Neural cell (in vitro differentiated cells): ENCODE results near the gene TXLNA. TPM values are rescaled to one million over a fixed set of nuclear protein-coding genes. Genes with fewer than 3 reads are reported as not detected.

ENCODE experiments used
- H2AFZ ChIP-seq: fragments of 200-600, 300-800 bp; sonication (generic), shearing (Covaris generic); 2 replicates; pipeline ENCODE4 v1.6.0; 2014; ENCODE audit warnings: low read depth, mild to moderate bottlenecking, antibody characterized with exemption, low read length, moderate library complexity
- H3F3A ChIP-seq: fragments of 200-600 bp; shearing (Covaris generic); 2 replicates; pipeline ENCODE4 v1.6.1; 2016; ENCODE audit warnings: mild to moderate bottlenecking, moderate library complexity, mixed read lengths, antibody characterized with exemption, low read length; ENCODE audit not compliant: insufficient read depth, poor library complexity, severe bottlenecking
- H3K27ac ChIP-seq: fragments of 200-600, 300-800 bp; sonication (generic), shearing (Covaris generic); 2 replicates; pipeline ENCODE4 v1.5.1; 2014; ENCODE audit warnings: mild to moderate bottlenecking, low read length, moderate library complexity
- H3K27me3 ChIP-seq: fragments of 300-800, 200-600 bp; sonication (generic), shearing (Covaris generic); 2 replicates; pipeline ENCODE4 v1.6.0; 2014; ENCODE audit warnings: mild to moderate bottlenecking, low read depth, low read length, moderate library complexity; ENCODE audit not compliant: insufficient read depth
- H3K36me3 ChIP-seq: fragments of 300-800, 200-600 bp; sonication (generic), shearing (Covaris generic); 2 replicates; pipeline ENCODE4 v1.5.1; 2014; ENCODE audit warnings: mild to moderate bottlenecking, antibody characterized with exemption, low read length, moderate library complexity; ENCODE audit not compliant: insufficient read depth
- H3K4me2 ChIP-seq: fragments of 300-800, 200-600 bp; sonication (generic), shearing (Covaris generic); 2 replicates; pipeline ENCODE4 v1.6.0; 2014; ENCODE audit warnings: mild to moderate bottlenecking, low read length
- H3K4me3 ChIP-seq: fragments of 300-800, 200-600 bp; sonication (generic), shearing (Covaris generic); 2 replicates; pipeline ENCODE4 v1.5.1; 2014; ENCODE audit warnings: mild to moderate bottlenecking, low read length, moderate library complexity
- H3K79me2 ChIP-seq: fragments of 200-600 bp; shearing (Covaris generic); replicated peaks from 2 replicates; pipeline ENCODE4 v1.6.0; 2014; ENCODE audit warnings: mild to moderate bottlenecking, low read length, moderate library complexity; ENCODE audit not compliant: insufficient read depth
- H3K9ac ChIP-seq: fragments of 300-800, 200-600 bp; sonication (generic), shearing (Covaris generic); 2 replicates; pipeline ENCODE4 v1.6.1; 2016; ENCODE audit warnings: mild to moderate bottlenecking, low read length, mixed read lengths
- H3K9me2 ChIP-seq: fragments of 200-600 bp; shearing (Covaris generic); 2 replicates; pipeline ENCODE4 v1.6.1; 2016; ENCODE audit warnings: mild to moderate bottlenecking, low read length, mixed read lengths; ENCODE audit not compliant: insufficient read depth
- H3K9me3 ChIP-seq: fragments of 200-600, 300-800 bp; sonication (generic), shearing (Covaris generic); 2 replicates; pipeline ENCODE4 v1.6.1; 2016; ENCODE audit warnings: mild to moderate bottlenecking, mixed run types, low read length, moderate library complexity, mixed read lengths
- H4K20me1 ChIP-seq: fragments of 200-600 bp; shearing (Covaris generic); 2 replicates; pipeline ENCODE4 v1.6.1; 2016; ENCODE audit warnings: mild to moderate bottlenecking, mixed run types; ENCODE audit not compliant: insufficient read depth
- CTCF ChIP-seq: fragments of 450-650 bp; IDR thresholded peaks from 2 replicates; pipeline ENCODE4 v1.5.1; 2014; ENCODE audit warnings: antibody characterized with exemption, mild to moderate bottlenecking, moderate library complexity; ENCODE audit not compliant: poor library complexity, severe bottlenecking
- EP300 ChIP-seq: fragments of 450-650 bp; conservative IDR thresholded peaks from 2 replicates; pipeline ENCODE4 v1.6.1; 2014; ENCODE audit warnings: antibody characterized with exemption, mild to moderate bottlenecking, moderate library complexity; ENCODE audit not compliant: poor library complexity, severe bottlenecking
- EZH2 ChIP-seq: fragments of 200-600, 300-800 bp; shearing (Covaris generic), sonication (generic); IDR thresholded peaks from 2 replicates; pipeline ENCODE4 v1.6.1; 2014; ENCODE audit warnings: antibody characterized with exemption, low read length, borderline replicate concordance, mild to moderate bottlenecking; ENCODE audit not compliant: insufficient read depth, poor library complexity, severe bottlenecking
- MXI1 ChIP-seq: fragments of 450-650 bp; conservative IDR thresholded peaks from 2 replicates; pipeline ENCODE4 v1.6.1; 2014; ENCODE audit warnings: antibody characterized with exemption, mild to moderate bottlenecking; ENCODE audit not compliant: poor library complexity, severe bottlenecking
- POLR2AphosphoS5 ChIP-seq: IDR thresholded peaks from 2 replicates; pipeline ENCODE4 v1.6.1; 2012
- RAD21 ChIP-seq: fragments of 450-650 bp; conservative IDR thresholded peaks from 2 replicates; pipeline ENCODE4 v1.6.1; 2014; ENCODE audit warnings: antibody characterized with exemption, mild to moderate bottlenecking, moderate library complexity
- REST ChIP-seq: IDR thresholded peaks from 2 replicates; pipeline ENCODE4 v1.6.1; 2012; ENCODE audit warnings: borderline replicate concordance
- SMC3 ChIP-seq: fragments of 450-650 bp; conservative IDR thresholded peaks from 2 replicates; pipeline ENCODE4 v1.6.1; 2014; ENCODE audit warnings: antibody characterized with exemption, mild to moderate bottlenecking, moderate library complexity; ENCODE audit not compliant: poor library complexity
- TAF1 ChIP-seq: IDR thresholded peaks from 2 replicates; pipeline ENCODE4 v1.6.1; 2012; ENCODE audit warnings: low read depth
- polyA plus RNA-seq: library from polyadenylated mRNA; depleted of rRNA; stranded (reverse); fragments of >200 nt; gene quantifications from 2 replicates; pipeline ENCODE4 v1.2.3, GENCODE V29; 2014

The TXLNA gene
- polyA plus RNA-seq, 1 donor from 2014 or later: 34.5 TPM

- Histone ChIP-seq H3K9me3 (no peaks in the 10 kb centered on the region), H3K9ac (peak within 1 kb of the TSS; percentile 79), H4K20me1 (no peaks in the 10 kb centered on the region), H3K27ac (peak within 1 kb of the TSS; percentile 73), H3K9me2 (no peaks in the 10 kb centered on the region), H3K79me2 (peaks cover 7% of the 10 kb centered on the region), H3F3A (no peaks in the 10 kb centered on the region), H3K4me3 (peak within 1 kb of the TSS; percentile 76), H3K36me3 (no peaks in the 10 kb centered on the region), H3K27me3 (no peaks in the 10 kb centered on the region), H3K4me2 (peak within 1 kb of the TSS; percentile 94), H2AFZ (peak within 1 kb of the TSS; percentile 40)
- TF ChIP-seq POLR2AphosphoS5: peak; percentile 95
- TF ChIP-seq SMC3: no peak
- peak; percentile 53 for TF ChIP-seq EP300
- peak; percentile 26 for TF ChIP-seq CTCF
- TF ChIP-seq REST: peak; percentile 56
- TF ChIP-seq TAF1: peak; percentile 59
- no peak for TF ChIP-seq EZH2
- peak; percentile 77 for TF ChIP-seq MXI1
These were observed 26.2 kb downstream of the TXLNA start, which contains the start of gene IQCC for GRCh38 chr1:32205401-32206370. IQCC (plus strand) TSS chr1:32205671; CDS start chr1:32205682, 11 bp downstream.

- H3K36me3 ChIP-seq: no peaks in the 10 kb centered on the region
- H2AFZ ChIP-seq: no peak overlapping the region
- H3F3A ChIP-seq: no peaks in the 10 kb centered on the region
These were observed 29.0 kb downstream of the TXLNA start for GRCh38 chr1:32208469-32208868.

More at GRCh38 chr1:32208469-32208868, 29.0 kb downstream of the TXLNA start:
- no peak overlapping the region for H3K27ac ChIP-seq
- H3K9me2 ChIP-seq: no peaks in the 10 kb centered on the region
- no peak overlapping the region for H3K9ac ChIP-seq
- TF ChIP-seq EZH2 (no peak), POLR2AphosphoS5 (no peak), SMC3 (no peak), EP300 (no peak), REST (no peak), CTCF (no peak), MXI1 (no peak), TAF1 (no peak), RAD21 (no peak)
- H3K27me3 ChIP-seq: no peaks in the 10 kb centered on the region
- H3K4me2 ChIP-seq: no peak overlapping the region
- no peak overlapping the region for H3K4me3 ChIP-seq
- no peaks in the 10 kb centered on the region for H4K20me1 ChIP-seq
- H3K79me2 ChIP-seq: peaks cover 7% of the 10 kb centered on the region
- no peaks in the 10 kb centered on the region for H3K9me3 ChIP-seq
